ENCODE results near the gene LRCH1. TPM values are rescaled to one million over a fixed set of nuclear protein-coding genes. Genes with fewer than 3 reads are reported as not detected.
"Not testable (repeated sequence)": the region's sequence is repeated elsewhere in the genome, so short reads cannot be mapped to it uniquely, and the experiment has no call there.

LRCH1 gene, protein sequence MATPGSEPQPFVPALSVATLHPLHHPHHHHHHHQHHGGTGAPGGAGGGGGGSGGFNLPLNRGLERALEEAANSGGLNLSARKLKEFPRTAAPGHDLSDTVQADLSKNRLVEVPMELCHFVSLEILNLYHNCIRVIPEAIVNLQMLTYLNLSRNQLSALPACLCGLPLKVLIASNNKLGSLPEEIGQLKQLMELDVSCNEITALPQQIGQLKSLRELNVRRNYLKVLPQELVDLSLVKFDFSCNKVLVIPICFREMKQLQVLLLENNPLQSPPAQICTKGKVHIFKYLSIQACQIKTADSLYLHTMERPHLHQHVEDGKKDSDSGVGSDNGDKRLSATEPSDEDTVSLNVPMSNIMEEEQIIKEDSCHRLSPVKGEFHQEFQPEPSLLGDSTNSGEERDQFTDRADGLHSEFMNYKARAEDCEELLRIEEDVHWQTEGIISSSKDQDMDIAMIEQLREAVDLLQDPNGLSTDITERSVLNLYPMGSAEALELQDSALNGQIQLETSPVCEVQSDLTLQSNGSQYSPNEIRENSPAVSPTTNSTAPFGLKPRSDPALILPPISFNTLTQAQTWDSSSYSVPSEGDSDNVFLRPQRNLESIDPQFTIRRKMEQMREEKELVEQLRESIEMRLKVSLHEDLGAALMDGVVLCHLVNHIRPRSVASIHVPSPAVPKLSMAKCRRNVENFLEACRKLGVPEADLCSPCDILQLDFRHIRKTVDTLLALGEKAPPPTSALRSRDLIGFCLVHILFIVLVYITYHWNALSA
- total RNA-seq, result 23.5 TPM
- 1 to 10 TPM; 2.6 to 3.9 (median 3.2) TPM for polyA plus RNA-seq

GRCh38 chr13:46552889-46553520 lies at the start of gene LRCH1:
Gene LRCH1, plus strand, starts transcription at chr13:46553170. Its CDS starts 227 bp downstream, at chr13:46553397.
- Mint-ChIP-seq H3K36me3 (no peaks in the 10 kb centered on the region), H3K4me3 (peak within 1 kb of the TSS; percentile 95 to 98 (median 96)), H3K9me3 (no peaks in the 10 kb centered on the region), H3K4me1 (peaks cover 28 to 46% (median 38%) of the 10 kb centered on the region in 4 donors), H3K27me3 (peaks cover 32% of the 10 kb centered on the region), H3K27ac (peak within 1 kb of the TSS in 2 of 3 donors; percentile 91 to 97)
- Histone ChIP-seq H3K4me3 (ENCODE audit: low read depth, low read length) (peak within 1 kb of the TSS; percentile 92), H3K36me3 (ENCODE audit: control insufficient read depth, insufficient read depth, low read length) (no peaks in the 10 kb centered on the region), H3K9me3 (ENCODE audit: control insufficient read depth in 2 of 2, low read length in 2 of 2) (no peaks in the 10 kb centered on the region), H3K27me3 (ENCODE audit: control insufficient read depth, insufficient read depth, low read length) (peaks cover 4% of the 10 kb centered on the region), H3K27ac (ENCODE audit: insufficient read depth, low read length, poor library complexity, severe bottlenecking) (peak within 1 kb of the TSS; percentile 85), H3K4me1 (ENCODE audit: control insufficient read depth, insufficient read depth, low read length, poor library complexity, severe bottlenecking) (peaks cover 37% of the 10 kb centered on the region)
- ATAC-seq (ENCODE audit: low read depth in 2 of 2) (peak; percentile 88 to 90), DNase-seq (peak; percentile 79 to 93 (median 79))

GRCh38 chr13:46504036-46504435 lies 48.9 kb upstream of the LRCH1 start:
- no peak for ATAC-seq (ENCODE audit: low read depth in 2 of 2)
- Mint-ChIP-seq H3K36me3 (no peaks in the 10 kb centered on the region), H3K4me3 (no peak overlapping the region), H3K27me3 (peaks cover 24% of the 10 kb centered on the region), H3K4me1 (no peaks in the 10 kb centered on the region), H3K9me3 (peaks cover 0 to 4% (median 2%) of the 10 kb centered on the region in 7 donors), H3K27ac (no peak overlapping the region)
- Histone ChIP-seq H3K27me3 (ENCODE audit: control insufficient read depth, insufficient read depth, low read length) (no peaks in the 10 kb centered on the region), H3K4me3 (ENCODE audit: low read depth, low read length) (no peak overlapping the region), H3K36me3 (ENCODE audit: control insufficient read depth, insufficient read depth, low read length) (no peaks in the 10 kb centered on the region), H3K4me1 (ENCODE audit: control insufficient read depth, insufficient read depth, low read length, poor library complexity, severe bottlenecking) (no peaks in the 10 kb centered on the region), H3K9me3 (ENCODE audit: control insufficient read depth in 2 of 2, low read length in 2 of 2) (no peaks in the 10 kb centered on the region), H3K27ac (ENCODE audit: insufficient read depth, low read length, poor library complexity, severe bottlenecking) (no peak overlapping the region)
- DNase-seq, result no peak

GRCh38 chr13:46507981-46508380 lies 45.0 kb upstream of the LRCH1 start:
- H3K36me3 ChIP-seq (ENCODE audit: control insufficient read depth, insufficient read depth, low read length), result no peaks in the 10 kb centered on the region
- H3K9me3 ChIP-seq (ENCODE audit: control insufficient read depth in 2 of 2, low read length in 2 of 2), result no peaks in the 10 kb centered on the region
- H3K9me3 Mint-ChIP-seq, result peaks cover 0 to 6% (median 1%) of the 10 kb centered on the region in 7 donors
- no peaks in the 10 kb centered on the region for H3K36me3 Mint-ChIP-seq
- no peaks in the 10 kb centered on the region for H3K4me1 Mint-ChIP-seq
- no peak overlapping the region for H3K4me3 Mint-ChIP-seq
- no peak for ATAC-seq (ENCODE audit: low read depth in 2 of 2)
- no peak overlapping the region for H3K27ac Mint-ChIP-seq
- peaks cover 14% of the 10 kb centered on the region for H3K27me3 Mint-ChIP-seq
- no peak overlapping the region for H3K4me3 ChIP-seq (ENCODE audit: low read depth, low read length)
- H3K27ac ChIP-seq (ENCODE audit: insufficient read depth, low read length, poor library complexity, severe bottlenecking), result no peak overlapping the region
- no peaks in the 10 kb centered on the region for H3K4me1 ChIP-seq (ENCODE audit: control insufficient read depth, insufficient read depth, low read length, poor library complexity, severe bottlenecking)
- H3K27me3 ChIP-seq (ENCODE audit: control insufficient read depth, insufficient read depth, low read length), result peaks cover 3% of the 10 kb centered on the region
- DNase-seq, result no peak

DNA sequence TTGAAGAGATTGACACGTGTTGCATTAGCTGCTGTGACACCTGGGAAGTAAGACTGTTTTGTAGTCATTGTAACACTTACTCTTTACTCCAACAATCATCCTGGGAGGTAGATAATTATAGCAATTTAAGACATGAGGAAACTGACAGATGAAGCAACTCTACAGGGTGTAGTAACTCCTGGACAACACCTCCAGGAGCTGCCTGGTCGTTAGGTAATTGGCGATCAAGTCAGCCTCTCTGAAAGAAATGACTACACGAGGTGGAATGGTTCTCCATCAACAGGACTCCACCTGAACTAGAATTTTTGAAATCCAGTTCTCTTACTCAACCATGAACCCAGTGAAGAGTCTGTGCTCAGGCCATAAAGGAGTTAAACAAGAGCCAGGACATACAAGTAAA lies 43.0 kb upstream of the LRCH1 start:
- H3K27me3 Mint-ChIP-seq, result peaks cover 14% of the 10 kb centered on the region
- ATAC-seq (ENCODE audit: low read depth in 2 of 2) (no peak), DNase-seq (no peak)
- H3K27me3 ChIP-seq (ENCODE audit: control insufficient read depth, insufficient read depth, low read length), result peaks cover 3% of the 10 kb centered on the region
- H3K4me3 Mint-ChIP-seq, result no peak overlapping the region
- no peak overlapping the region for H3K4me3 ChIP-seq (ENCODE audit: low read depth, low read length)
- H3K9me3 Mint-ChIP-seq, result peaks cover 0 to 6% (median 1%) of the 10 kb centered on the region in 7 donors
- H3K27ac ChIP-seq (ENCODE audit: insufficient read depth, low read length, poor library complexity, severe bottlenecking), result no peak overlapping the region
- no peaks in the 10 kb centered on the region for H3K4me1 Mint-ChIP-seq
- H3K9me3 ChIP-seq (ENCODE audit: control insufficient read depth in 2 of 2, low read length in 2 of 2), result no peaks in the 10 kb centered on the region
- no peaks in the 10 kb centered on the region for H3K36me3 ChIP-seq (ENCODE audit: control insufficient read depth, insufficient read depth, low read length)
- no peaks in the 10 kb centered on the region for H3K36me3 Mint-ChIP-seq
- no peak overlapping the region for H3K27ac Mint-ChIP-seq
- H3K4me1 ChIP-seq (ENCODE audit: control insufficient read depth, insufficient read depth, low read length, poor library complexity, severe bottlenecking), result no peaks in the 10 kb centered on the region

GRCh38 chr13:46515803-46516202 lies 37.2 kb upstream of the LRCH1 start:
- DNase-seq, result no peak
- H3K27ac Mint-ChIP-seq, result no peak overlapping the region
- no peaks in the 10 kb centered on the region for H3K36me3 ChIP-seq (ENCODE audit: control insufficient read depth, insufficient read depth, low read length)

DNA sequence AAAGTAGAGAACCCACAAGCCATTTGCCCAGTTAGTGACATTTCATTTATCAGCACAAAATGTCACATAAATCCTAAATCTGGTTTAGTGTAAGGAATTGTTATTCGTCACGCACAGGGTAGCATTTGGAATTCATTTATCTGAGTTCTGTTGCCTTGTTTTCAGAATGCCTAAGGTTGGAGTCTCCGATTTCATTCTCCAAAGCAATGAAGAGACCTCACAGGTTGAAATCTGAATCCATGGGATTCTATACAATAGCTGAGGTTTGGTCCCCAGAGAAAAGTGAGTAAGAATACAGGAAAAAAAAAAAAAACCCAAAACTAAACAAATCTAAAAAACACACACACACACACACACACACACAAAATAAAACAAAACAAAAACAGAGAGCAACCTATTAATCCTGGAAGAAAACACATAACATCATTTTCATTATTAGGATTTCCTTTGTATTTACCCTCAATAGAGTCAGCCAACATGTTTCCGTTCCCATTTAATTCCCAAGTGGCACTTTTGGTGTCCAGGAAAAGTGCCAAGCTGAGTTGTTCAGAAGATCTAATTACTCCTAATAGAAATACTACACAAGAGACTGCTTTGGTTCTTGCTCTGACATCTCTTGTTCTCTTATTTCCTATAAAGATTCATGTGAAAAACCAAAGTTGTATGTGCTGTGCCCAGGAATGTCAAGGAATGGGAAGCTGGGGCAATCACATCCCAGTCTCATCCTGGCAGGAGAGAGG lies 36.2 kb upstream of the LRCH1 start:
- Mint-ChIP-seq H3K9me3 (peaks cover 0 to 6% (median 0%) of the 10 kb centered on the region in 7 donors), H3K27me3 (peaks cover 26% of the 10 kb centered on the region), H3K27ac (no peak overlapping the region), H3K4me1 (no peaks in the 10 kb centered on the region), H3K36me3 (no peaks in the 10 kb centered on the region), H3K4me3 (no peak overlapping the region)
- no peaks in the 10 kb centered on the region for H3K4me1 ChIP-seq (ENCODE audit: control insufficient read depth, insufficient read depth, low read length, poor library complexity, severe bottlenecking)
- H3K4me3 ChIP-seq (ENCODE audit: low read depth, low read length), result no peak overlapping the region
- H3K27me3 ChIP-seq (ENCODE audit: control insufficient read depth, insufficient read depth, low read length), result peaks cover 6% of the 10 kb centered on the region
- ATAC-seq (ENCODE audit: low read depth in 2 of 2) (no peak), DNase-seq (no peak)
- H3K9me3 ChIP-seq (ENCODE audit: control insufficient read depth in 2 of 2, low read length in 2 of 2), result peaks cover 0 to 5% of the 10 kb centered on the region in 2 experiments
- no peak overlapping the region for H3K27ac ChIP-seq (ENCODE audit: insufficient read depth, low read length, poor library complexity, severe bottlenecking)
- H3K36me3 ChIP-seq (ENCODE audit: control insufficient read depth, insufficient read depth, low read length), result no peaks in the 10 kb centered on the region

More at GRCh38 chr13:46515803-46516202, 37.2 kb upstream of the LRCH1 start:
- ATAC-seq (ENCODE audit: low read depth in 2 of 2), result no peak
- Mint-ChIP-seq H3K4me3 (no peak overlapping the region), H3K27me3 (peaks cover 26% of the 10 kb centered on the region), H3K9me3 (peaks cover 0 to 6% (median 0%) of the 10 kb centered on the region in 7 donors), H3K4me1 (no peaks in the 10 kb centered on the region), H3K36me3 (no peaks in the 10 kb centered on the region)
- H3K4me3 ChIP-seq (ENCODE audit: low read depth, low read length), result no peak overlapping the region
- H3K4me1 ChIP-seq (ENCODE audit: control insufficient read depth, insufficient read depth, low read length, poor library complexity, severe bottlenecking), result no peaks in the 10 kb centered on the region
- peaks cover 6% of the 10 kb centered on the region for H3K27me3 ChIP-seq (ENCODE audit: control insufficient read depth, insufficient read depth, low read length)
- no peak overlapping the region for H3K27ac ChIP-seq (ENCODE audit: insufficient read depth, low read length, poor library complexity, severe bottlenecking)
- no peaks in the 10 kb centered on the region for H3K9me3 ChIP-seq (ENCODE audit: control insufficient read depth in 2 of 2, low read length in 2 of 2)

- H3K27me3 Mint-ChIP-seq, result peaks cover 23% of the 10 kb centered on the region
- H3K27ac Mint-ChIP-seq, result not testable (repeated sequence)
Observed at GRCh38 chr13:46517748-46518147, 35.2 kb upstream of the LRCH1 start.

More at GRCh38 chr13:46517748-46518147, 35.2 kb upstream of the LRCH1 start:
- H3K27ac ChIP-seq (ENCODE audit: insufficient read depth, low read length, poor library complexity, severe bottlenecking); H3K27me3 ChIP-seq (ENCODE audit: control insufficient read depth, insufficient read depth, low read length); H3K4me1 ChIP-seq (ENCODE audit: control insufficient read depth, insufficient read depth, low read length, poor library complexity, severe bottlenecking); H3K4me3 Mint-ChIP-seq; H3K9me3 ChIP-seq (ENCODE audit: control insufficient read depth in 2 of 2, low read length in 2 of 2); H3K9me3 Mint-ChIP-seq; ATAC-seq (ENCODE audit: low read depth in 2 of 2); H3K36me3 ChIP-seq (ENCODE audit: control insufficient read depth, insufficient read depth, low read length); H3K4me3 ChIP-seq (ENCODE audit: low read depth, low read length); DNase-seq; H3K4me1 Mint-ChIP-seq; H3K36me3 Mint-ChIP-seq: not testable (repeated sequence)

Data from CD4-positive, CD25-positive, alpha-beta regulatory T cell (primary cell).